ENCODE results near the gene DDAH1. TPM values are rescaled to one million over a fixed set of nuclear protein-coding genes. Genes with fewer than 3 reads are reported as not detected.

Gene DDAH1
- total RNA-seq, 4 donors from 2014 or later = 8.4 to 72.8 (median 27.3) TPM

DNA sequence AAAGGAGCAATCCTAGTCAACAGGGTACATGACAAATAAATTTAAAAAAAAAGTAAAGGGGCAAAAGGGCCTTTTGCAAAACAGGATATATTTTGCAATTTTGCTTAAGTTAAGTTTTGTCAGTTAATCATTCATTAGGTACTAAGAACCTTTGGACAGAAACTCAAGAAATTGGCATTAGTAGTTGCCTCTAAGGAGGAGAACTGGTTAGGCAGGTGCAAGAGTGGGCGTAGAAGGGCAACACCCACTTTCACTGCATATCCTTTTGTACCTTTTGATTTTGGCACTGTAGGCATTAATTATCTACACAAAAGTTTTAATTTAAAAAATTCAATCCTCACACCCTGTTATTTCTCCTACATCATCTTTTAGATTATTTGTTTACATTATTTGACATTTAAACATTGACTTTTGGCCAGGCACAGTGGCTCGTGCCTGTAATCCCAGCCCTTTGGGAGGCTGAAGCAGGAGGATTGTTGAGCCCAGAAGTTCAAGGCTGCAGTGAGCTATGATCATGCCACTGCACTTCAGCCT is 4.3 kb downstream of the DDAH1 start:
- Histone ChIP-seq H3K36me3 (no peaks in the 10 kb centered on the region), H3K27ac (no peak overlapping the region), H3K4me1 (peaks cover 0 to 26% (median 0%) of the 10 kb centered on the region in 3 donors), H3K9me3 (no peaks in the 10 kb centered on the region), H3K4me3 (no peak overlapping the region), H3K27me3 (no peaks in the 10 kb centered on the region)
- TF ChIP-seq POLR2AphosphoS5 (IDR thresholded peaks at IDR 0.05) (no peak), POLR2A (IDR thresholded peaks at IDR 0.05) (no peak), EP300 (IDR thresholded peaks at IDR 0.05) (no peak)
- TF ChIP-seq, protein P1, sequence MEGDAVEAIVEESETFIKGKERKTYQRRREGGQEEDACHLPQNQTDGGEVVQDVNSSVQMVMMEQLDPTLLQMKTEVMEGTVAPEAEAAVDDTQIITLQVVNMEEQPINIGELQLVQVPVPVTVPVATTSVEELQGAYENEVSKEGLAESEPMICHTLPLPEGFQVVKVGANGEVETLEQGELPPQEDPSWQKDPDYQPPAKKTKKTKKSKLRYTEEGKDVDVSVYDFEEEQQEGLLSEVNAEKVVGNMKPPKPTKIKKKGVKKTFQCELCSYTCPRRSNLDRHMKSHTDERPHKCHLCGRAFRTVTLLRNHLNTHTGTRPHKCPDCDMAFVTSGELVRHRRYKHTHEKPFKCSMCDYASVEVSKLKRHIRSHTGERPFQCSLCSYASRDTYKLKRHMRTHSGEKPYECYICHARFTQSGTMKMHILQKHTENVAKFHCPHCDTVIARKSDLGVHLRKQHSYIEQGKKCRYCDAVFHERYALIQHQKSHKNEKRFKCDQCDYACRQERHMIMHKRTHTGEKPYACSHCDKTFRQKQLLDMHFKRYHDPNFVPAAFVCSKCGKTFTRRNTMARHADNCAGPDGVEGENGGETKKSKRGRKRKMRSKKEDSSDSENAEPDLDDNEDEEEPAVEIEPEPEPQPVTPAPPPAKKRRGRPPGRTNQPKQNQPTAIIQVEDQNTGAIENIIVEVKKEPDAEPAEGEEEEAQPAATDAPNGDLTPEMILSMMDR (IDR thresholded peaks at IDR 0.05) = no peak
- no peak for ATAC-seq
- 86 to 93% methylated on average over 1 to 2 of the region's 2 CpGs for WGBS, 2 donors (ENCODE audit: low coverage in 1 of 2)

DNA sequence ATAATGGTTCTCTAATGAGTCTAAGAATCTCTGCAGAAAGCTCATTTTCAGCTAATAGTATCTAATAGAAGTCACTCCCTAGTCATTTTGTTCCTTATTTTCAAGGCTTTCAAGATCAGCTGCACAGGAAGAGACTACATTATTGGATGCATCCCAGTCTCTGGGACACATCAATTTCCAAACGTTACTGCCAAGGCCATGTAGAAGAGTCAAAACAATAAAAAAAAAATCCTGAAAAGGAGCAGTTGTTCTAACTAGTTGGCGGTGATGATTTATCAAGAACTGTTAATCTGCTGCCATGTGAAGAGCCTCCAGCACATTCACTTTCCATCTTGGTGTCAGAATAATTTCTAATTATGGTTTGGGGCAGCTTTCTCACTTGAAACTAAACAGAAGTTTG is 5.7 kb downstream of the DDAH1 start:
- Histone ChIP-seq H3K27me3 (no peaks in the 10 kb centered on the region), H3K36me3 (no peaks in the 10 kb centered on the region), H3K27ac (no peak overlapping the region), H3K4me1 (peaks cover 0 to 17% (median 0%) of the 10 kb centered on the region in 3 donors), H3K9me3 (no peaks in the 10 kb centered on the region), H3K4me3 (no peak overlapping the region)
- no peak for ATAC-seq
- WGBS, 2 donors (ENCODE audit: low coverage in 1 of 2) = 0 to 26% methylated on average over 2 of the region's 2 CpGs
- TF ChIP-seq EP300 (IDR thresholded peaks at IDR 0.05) = no peak
- TF ChIP-seq, protein P1 (IDR thresholded peaks at IDR 0.05) = no peak
- no peak for TF ChIP-seq POLR2AphosphoS5 (IDR thresholded peaks at IDR 0.05)
- no peak for TF ChIP-seq POLR2A (IDR thresholded peaks at IDR 0.05)

DNA sequence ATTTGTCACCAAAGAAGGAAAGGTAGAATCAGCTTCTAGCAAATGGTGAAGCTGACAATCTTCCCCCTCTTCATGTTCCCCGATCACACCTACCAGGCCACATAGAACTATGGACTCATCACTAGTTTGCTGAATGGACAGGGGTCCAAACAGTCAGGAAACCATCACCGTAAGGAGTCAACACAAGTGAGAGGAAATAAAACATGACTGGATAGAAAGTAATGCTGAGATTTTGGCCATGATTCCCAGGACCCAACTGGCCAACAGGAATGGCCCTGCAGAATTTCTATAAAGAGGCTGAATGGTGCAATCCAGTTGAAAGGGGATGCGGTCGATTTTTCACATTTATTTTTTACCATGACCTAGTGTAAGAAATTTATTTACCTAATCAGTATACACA is 10.7 kb downstream of the DDAH1 start:
- Histone ChIP-seq H3K4me1 (peaks cover 0 to 15% (median 0%) of the 10 kb centered on the region in 3 donors), H3K27me3 (no peaks in the 10 kb centered on the region), H3K9me3 (no peaks in the 10 kb centered on the region), H3K36me3 (no peaks in the 10 kb centered on the region), H3K27ac (peak overlapping the region in 1 of 4 donors; percentile 43), H3K4me3 (no peak overlapping the region)
- 98 to 100% methylated on average over 4 of the region's 4 CpGs for WGBS, 2 donors (ENCODE audit: low coverage in 1 of 2)
- ATAC-seq = no peak
- TF ChIP-seq EP300 (IDR thresholded peaks at IDR 0.05) = no peak

DNA sequence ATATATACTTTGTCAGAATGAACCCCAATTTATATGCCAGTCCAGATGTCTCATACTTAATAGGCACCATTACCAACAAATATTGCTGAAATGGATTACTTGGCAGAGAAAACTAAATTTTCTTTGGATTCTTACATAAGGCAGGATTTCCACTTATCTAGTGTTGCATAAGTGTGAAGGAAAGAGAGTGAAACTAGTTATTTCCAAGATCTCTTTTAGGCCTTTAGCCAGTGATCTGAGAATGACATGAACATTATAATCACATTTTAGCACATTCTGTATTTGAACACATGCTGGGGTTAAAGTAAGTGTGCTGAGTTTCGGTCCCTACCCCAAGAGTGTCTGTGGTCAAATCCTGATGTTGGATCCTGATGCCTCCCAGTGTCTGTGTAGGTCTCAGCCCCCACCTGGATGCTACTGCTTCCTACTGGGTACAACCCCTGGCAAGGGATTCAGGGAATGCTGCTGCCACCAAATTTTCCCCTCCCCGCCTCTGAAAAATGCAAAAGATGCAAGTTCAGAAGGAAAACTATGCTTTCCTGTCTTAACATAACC is 11.2 kb downstream of the DDAH1 start:
- Histone ChIP-seq H3K9me3 (no peaks in the 10 kb centered on the region), H3K27me3 (no peaks in the 10 kb centered on the region), H3K4me1 (peaks cover 0 to 12% (median 0%) of the 10 kb centered on the region in 3 donors), H3K27ac (peak overlapping the region in 1 of 4 donors; percentile 43), H3K4me3 (no peak overlapping the region), H3K36me3 (no peaks in the 10 kb centered on the region)
- no peak for TF ChIP-seq EP300 (IDR thresholded peaks at IDR 0.05)
- no peak for TF ChIP-seq POLR2AphosphoS5 (IDR thresholded peaks at IDR 0.05)
- TF ChIP-seq POLR2A (IDR thresholded peaks at IDR 0.05) = no peak
- TF ChIP-seq, protein P1 (IDR thresholded peaks at IDR 0.05) = no peak
- 67 to 83% methylated on average over 1 to 2 of the region's 2 CpGs for WGBS, 2 donors (ENCODE audit: low coverage in 1 of 2)
- ATAC-seq = peak; percentile 24

DNA sequence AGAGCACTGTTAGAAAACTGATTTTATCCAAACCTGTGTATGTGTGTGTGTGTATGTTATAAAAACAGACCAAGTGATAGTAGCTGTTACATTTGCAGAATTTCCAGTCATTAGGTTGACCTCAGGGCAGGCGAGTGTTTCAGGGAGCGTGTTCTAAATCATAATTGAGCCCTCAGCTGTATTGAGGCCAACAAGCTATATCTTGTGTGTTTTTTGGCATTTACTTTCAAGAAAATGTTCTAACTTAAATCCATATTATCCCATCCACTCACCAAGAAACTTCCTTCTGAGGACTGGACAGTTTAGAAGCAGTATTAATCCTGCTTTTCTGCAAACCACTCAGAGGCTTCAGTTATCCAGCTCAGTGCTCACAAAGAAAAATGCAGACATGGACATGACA is 12.0 kb downstream of the DDAH1 start:
- H3K27me3 ChIP-seq = no peaks in the 10 kb centered on the region

More for the DNA sequence above, 12.0 kb downstream of the DDAH1 start:
- H3K9me3 ChIP-seq = no peaks in the 10 kb centered on the region
- ATAC-seq = no peak
- TF ChIP-seq, protein P1 (IDR thresholded peaks at IDR 0.05) = no peak
- no peak for TF ChIP-seq POLR2A (IDR thresholded peaks at IDR 0.05)
- TF ChIP-seq POLR2AphosphoS5 (IDR thresholded peaks at IDR 0.05) = no peak
- TF ChIP-seq EP300 (IDR thresholded peaks at IDR 0.05) = no peak
- no peaks in the 10 kb centered on the region for H3K36me3 ChIP-seq
- 62 to 90% methylated on average over 2 of the region's 2 CpGs for WGBS, 2 donors (ENCODE audit: low coverage in 1 of 2)
- H3K27ac ChIP-seq = no peak overlapping the region
- H3K4me1 ChIP-seq = peaks cover 0 to 12% (median 0%) of the 10 kb centered on the region in 3 donors
- H3K4me3 ChIP-seq = no peak overlapping the region

All from gastroesophageal sphincter (tissue), 4 donors.